Colonic mucosa (tissue), 4 donors: ENCODE results near the gene ZNF654. TPM values are rescaled to one million over a fixed set of nuclear protein-coding genes. Genes with fewer than 3 reads are reported as not detected.

Experiments
- DNase-seq: peaks from one replicate; pipeline ENCODE4 v3.0.0-alpha.2; 2020
- H3K27ac ChIP-seq: fragments of 200-600 bp; one replicate; pipeline ENCODE4 v1.8.0; 2021
- H3K27me3 ChIP-seq: fragments of 200-600 bp; one replicate; pipeline ENCODE4 v1.8.0; 2021
- H3K36me3 ChIP-seq: fragments of 200-600 bp; one replicate; pipeline ENCODE4 v1.8.0; 2021
- H3K4me1 ChIP-seq: fragments of 200-600 bp; one replicate; pipeline ENCODE4 v1.8.0; 2021; ENCODE audit warnings: mild to moderate bottlenecking
- H3K4me3 ChIP-seq: fragments of 200-600 bp; one replicate; pipeline ENCODE4 v1.8.0; 2021
- H3K9ac ChIP-seq, 2 donors: one replicate each; pipeline ENCODE4 v1.7.0; 2013; ENCODE audit warnings: control low read depth in 2 of 2, low read depth in 2 of 2, low read length in 2 of 2
- H3K9me3 ChIP-seq: fragments of 200-600 bp; one replicate; pipeline ENCODE4 v1.8.0; 2021
- CTCF ChIP-seq: fragments of 200-600 bp; IDR thresholded peaks from one replicate; pipeline ENCODE4 v1.8.0; 2022; ENCODE audit warnings: antibody characterized with exemption, mild to moderate bottlenecking
- intact Hi-C: fragments of 100-400 bp; cut with DNase I; formaldehyde crosslinking; loops from one replicate; pipeline ENCODE4 v1.14.1; 2022
- total RNA-seq, 2 donors: library from RNA; stranded (reverse); fragmentation: NEBNext Ultra II Directional in 1 of 2; extraction: Animal tissue kit (Norgen Biotek cat#: 25700) in 1 of 2; gene quantifications; one replicate each; pipeline ENCODE4 v1.2.1, GENCODE V29; 2021
- donor health status: healthy.
- donor health status: DM: no; HTN: no; CAD: no.
- donor health status: DM: no; HTN: no; CAD: no.

Gene ZNF654
- total RNA-seq, 2 donors from 2014 or later: 12.1 to 24.5 TPM

- intact Hi-C loops: no loop called here
These were observed 64.5 kb downstream of the ZNF654 start for GRCh38 chr3:88123526-88123925.

GRCh38 chr3:88131695-88132094 is 72.6 kb downstream of the ZNF654 start:
- intact Hi-C loops: no loop called here
- Histone ChIP-seq H3K27ac (no peak overlapping the region), H3K9me3 (no peaks in the 10 kb centered on the region), H3K4me1 (no peaks in the 10 kb centered on the region), H3K27me3 (no peaks in the 10 kb centered on the region), H3K36me3 (no peaks in the 10 kb centered on the region), H3K4me3 (no peak overlapping the region), H3K9ac (no peak overlapping the region)
- no peak for TF ChIP-seq CTCF
- DNase-seq: no peak

More at GRCh38 chr3:88123526-88123925, 64.5 kb downstream of the ZNF654 start:
- Histone ChIP-seq H3K9me3 (no peaks in the 10 kb centered on the region), H3K4me3 (no peak overlapping the region), H3K4me1 (no peaks in the 10 kb centered on the region), H3K27ac (no peak overlapping the region), H3K9ac (no peak overlapping the region), H3K27me3 (no peaks in the 10 kb centered on the region), H3K36me3 (peaks cover 3% of the 10 kb centered on the region)
- TF ChIP-seq CTCF: no peak
- DNase-seq: no peak

- intact Hi-C loops: no loop called here
- Histone ChIP-seq H3K27me3 (no peaks in the 10 kb centered on the region), H3K9me3 (no peaks in the 10 kb centered on the region), H3K9ac (no peak overlapping the region), H3K27ac (no peak overlapping the region), H3K4me3 (no peak overlapping the region), H3K4me1 (no peaks in the 10 kb centered on the region), H3K36me3 (no peaks in the 10 kb centered on the region)
- no peak for DNase-seq
- no peak for TF ChIP-seq CTCF
These were observed 73.8 kb downstream of the ZNF654 start for GRCh38 chr3:88132894-88133293.

GRCh38 chr3:88133711-88134263 is 74.7 kb downstream of the ZNF654 start:
- Histone ChIP-seq H3K4me1 (no peaks in the 10 kb centered on the region), H3K36me3 (no peaks in the 10 kb centered on the region), H3K4me3 (no peak overlapping the region), H3K9ac (no peak overlapping the region), H3K9me3 (no peaks in the 10 kb centered on the region), H3K27me3 (no peaks in the 10 kb centered on the region), H3K27ac (no peak overlapping the region)
- intact Hi-C loops: no loop called here
- no peak for DNase-seq
- TF ChIP-seq CTCF: no peak

- Histone ChIP-seq H3K27me3 (no peaks in the 10 kb centered on the region), H3K27ac (no peak overlapping the region), H3K9me3 (no peaks in the 10 kb centered on the region), H3K9ac (no peak overlapping the region), H3K36me3 (no peaks in the 10 kb centered on the region), H3K4me3 (no peak overlapping the region), H3K4me1 (no peaks in the 10 kb centered on the region)
- intact Hi-C loops: no loop called here
- TF ChIP-seq CTCF: no peak
- DNase-seq: no peak
These were observed 78.8 kb downstream of the ZNF654 start for GRCh38 chr3:88137836-88138235.
